Thyroid gland (tissue), 4 donors: ENCODE measurements around the gene ZFR.

Experiments used
- POLR2A ChIP-seq, 2 donors: fragments of 450-650 bp; IDR thresholded peaks; one replicate each; pipeline ENCODE4 v1.6.1; 2017; ENCODE audit warnings: antibody characterized with exemption in 2 of 2, mild to moderate bottlenecking in 2 of 2, moderate library complexity in 1 of 2
- TF ChIP-seq, protein P1 (sequence below), 6 experiments: fragments of 200-600 bp in 3 of 6; fragments of 450-650 bp in 3 of 6; sonication (generic) in 3 of 6; IDR thresholded peaks; one replicate each; pipeline ENCODE4 v1.5.1; 2016 to 2019; ENCODE audit warnings: antibody characterized with exemption in 6 of 6, mild to moderate bottlenecking in 2 of 6, inconsistent platforms in 1 of 6, moderate library complexity in 1 of 6

DNA sequence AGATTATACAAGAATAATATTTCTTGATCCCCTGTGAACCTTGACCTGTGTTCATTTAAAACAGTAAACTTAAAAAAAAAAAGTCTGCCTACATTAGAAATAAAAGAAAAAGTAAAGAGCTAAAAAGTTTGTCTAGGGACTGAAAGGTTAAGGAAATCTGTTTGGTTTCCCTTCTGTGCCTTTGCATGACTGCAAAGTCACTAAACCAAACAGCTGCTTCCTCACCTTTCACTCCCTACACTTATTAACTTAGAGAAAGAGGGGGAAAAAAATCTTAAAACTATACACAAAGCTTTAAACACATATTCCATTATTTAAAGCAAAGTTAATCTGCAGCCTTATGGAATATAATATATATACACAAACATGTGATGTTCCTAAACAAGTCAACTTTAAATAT lies 65.1 kb downstream of the ZFR start:
- TF ChIP-seq, protein P1, sequence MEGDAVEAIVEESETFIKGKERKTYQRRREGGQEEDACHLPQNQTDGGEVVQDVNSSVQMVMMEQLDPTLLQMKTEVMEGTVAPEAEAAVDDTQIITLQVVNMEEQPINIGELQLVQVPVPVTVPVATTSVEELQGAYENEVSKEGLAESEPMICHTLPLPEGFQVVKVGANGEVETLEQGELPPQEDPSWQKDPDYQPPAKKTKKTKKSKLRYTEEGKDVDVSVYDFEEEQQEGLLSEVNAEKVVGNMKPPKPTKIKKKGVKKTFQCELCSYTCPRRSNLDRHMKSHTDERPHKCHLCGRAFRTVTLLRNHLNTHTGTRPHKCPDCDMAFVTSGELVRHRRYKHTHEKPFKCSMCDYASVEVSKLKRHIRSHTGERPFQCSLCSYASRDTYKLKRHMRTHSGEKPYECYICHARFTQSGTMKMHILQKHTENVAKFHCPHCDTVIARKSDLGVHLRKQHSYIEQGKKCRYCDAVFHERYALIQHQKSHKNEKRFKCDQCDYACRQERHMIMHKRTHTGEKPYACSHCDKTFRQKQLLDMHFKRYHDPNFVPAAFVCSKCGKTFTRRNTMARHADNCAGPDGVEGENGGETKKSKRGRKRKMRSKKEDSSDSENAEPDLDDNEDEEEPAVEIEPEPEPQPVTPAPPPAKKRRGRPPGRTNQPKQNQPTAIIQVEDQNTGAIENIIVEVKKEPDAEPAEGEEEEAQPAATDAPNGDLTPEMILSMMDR (IDR thresholded peaks at IDR 0.05) = no peak
- no peak for TF ChIP-seq POLR2A (IDR thresholded peaks at IDR 0.05)
